Measurements from ENCODE around the gene IYD.

GRCh38 chr6:150445486-150445885 lies 76.7 kb downstream of the IYD start:
- no peak for TF ChIP-seq CTCF (IDR thresholded peaks at IDR 0.05)
- TF ChIP-seq POLR2A (IDR thresholded peaks at IDR 0.05): no peak
